Muscle layer of duodenum (tissue), 2 donors: ENCODE data around the gene BBLN.

ENCODE experiments used
- H3K27ac ChIP-seq: one replicate; pipeline ENCODE4 v1.7.0; 2013; ENCODE audit warnings: mild to moderate bottlenecking, low read length
- H3K27me3 ChIP-seq: one replicate; pipeline ENCODE4 v1.7.0; 2013; ENCODE audit warnings: low read depth, mild to moderate bottlenecking, control low read depth, low read length
- H3K36me3 ChIP-seq, 2 donors: one replicate each; pipeline ENCODE4 v1.7.0; 2013; ENCODE audit warnings: low read length in 2 of 2, control low read depth in 1 of 2, mild to moderate bottlenecking in 1 of 2; ENCODE audit not compliant: insufficient read depth in 2 of 2, control insufficient read depth in 1 of 2
- H3K4me1 ChIP-seq, 2 donors: one replicate each; pipeline ENCODE4 v1.7.0; 2013; ENCODE audit warnings: low read length in 2 of 2, mild to moderate bottlenecking in 2 of 2, control low read depth in 1 of 2, moderate library complexity in 1 of 2; ENCODE audit not compliant: insufficient read depth in 2 of 2, control insufficient read depth in 1 of 2
- H3K4me3 ChIP-seq, 2 donors: one replicate each; pipeline ENCODE4 v1.7.0; 2013; ENCODE audit warnings: low read length in 2 of 2, low read depth in 1 of 2, mild to moderate bottlenecking in 1 of 2
- H3K9me3 ChIP-seq, 2 donors: one replicate each; pipeline ENCODE4 v1.7.0; 2013; ENCODE audit warnings: low read length in 2 of 2, control low read depth in 1 of 2, mild to moderate bottlenecking in 1 of 2; ENCODE audit not compliant: control insufficient read depth in 1 of 2
- donor health status: healthy.

Gene BBLN

DNA sequence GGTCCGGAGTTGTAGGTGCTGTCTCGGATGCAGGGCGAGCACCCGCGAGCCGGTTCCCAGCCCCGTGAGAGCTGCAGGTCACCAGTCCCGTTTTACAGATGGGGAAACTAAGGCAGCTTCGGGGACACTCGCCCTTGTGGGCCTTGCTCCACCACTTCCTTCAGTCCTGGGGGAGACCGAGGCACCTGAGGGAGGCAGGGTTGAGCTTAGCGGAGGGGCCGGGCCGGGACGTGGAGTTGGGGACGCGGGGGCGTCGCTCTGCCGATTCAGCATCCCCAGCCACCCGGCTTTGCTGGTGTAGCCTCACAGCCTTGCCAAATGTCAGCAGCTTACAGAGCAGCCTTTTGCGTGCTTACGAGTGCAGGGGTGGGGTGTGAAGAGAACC lies 530 bp downstream of the BBLN start:
- H3K36me3 ChIP-seq, result peaks cover 17 to 27% of the 10 kb centered on the region in 2 donors
- H3K27ac ChIP-seq, result no peak overlapping the region
- H3K9me3 ChIP-seq, result no peaks in the 10 kb centered on the region
- H3K27me3 ChIP-seq, result no peaks in the 10 kb centered on the region
- H3K4me3 ChIP-seq, result peak overlapping the region; percentile 77
- H3K4me1 ChIP-seq, result peaks cover 4 to 12% of the 10 kb centered on the region in 2 donors

DNA sequence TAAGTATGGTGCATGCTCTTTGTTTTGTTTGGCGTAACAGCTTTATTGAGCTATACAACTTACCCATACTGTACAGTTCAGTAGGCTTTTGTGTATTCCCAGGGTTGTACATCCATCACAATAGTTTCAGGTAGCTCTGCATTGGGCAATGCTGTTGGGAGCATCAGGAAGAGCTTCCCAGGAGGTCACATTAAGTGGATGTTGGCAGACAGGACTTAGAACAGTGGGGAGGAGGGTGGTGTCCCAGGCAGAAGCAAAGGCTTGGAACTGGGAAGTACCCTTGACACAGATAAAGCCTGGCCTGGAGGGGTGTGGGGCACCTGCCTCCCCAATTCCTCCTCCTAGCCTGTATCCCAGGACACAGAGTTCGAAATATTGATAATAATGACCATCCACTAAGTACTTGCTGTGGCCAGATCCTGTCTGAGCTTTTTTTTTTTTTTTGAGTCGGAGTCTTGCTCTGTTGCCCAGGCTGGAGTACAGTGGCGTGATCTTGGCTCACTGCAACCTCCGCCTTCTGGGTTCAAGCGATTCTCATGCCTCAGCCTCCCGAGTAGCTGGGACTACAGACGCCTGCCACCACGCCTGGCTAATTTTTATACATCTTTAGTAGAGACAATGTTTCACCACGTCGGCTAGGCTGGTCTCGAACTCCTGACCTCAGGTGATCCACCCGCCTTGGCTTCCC lies 1.3 kb downstream of the BBLN start:
- Histone ChIP-seq H3K9me3 (no peaks in the 10 kb centered on the region), H3K36me3 (peaks cover 17 to 35% of the 10 kb centered on the region in 2 donors), H3K27ac (no peak overlapping the region), H3K27me3 (no peaks in the 10 kb centered on the region), H3K4me1 (peaks cover 4 to 12% of the 10 kb centered on the region in 2 donors), H3K4me3 (peak overlapping the region; percentile 77)

GRCh38 chr9:128162215-128163026 lies 2.4 kb downstream of the BBLN start:
- H3K27ac ChIP-seq, result no peak overlapping the region
- no peaks in the 10 kb centered on the region for H3K27me3 ChIP-seq
- peaks cover 4 to 12% of the 10 kb centered on the region in 2 donors for H3K4me1 ChIP-seq
- no peak overlapping the region for H3K4me3 ChIP-seq
- H3K36me3 ChIP-seq, result peaks cover 26 to 45% of the 10 kb centered on the region in 2 donors
- no peaks in the 10 kb centered on the region for H3K9me3 ChIP-seq

- Histone ChIP-seq H3K4me1 (peaks cover 4 to 12% of the 10 kb centered on the region in 2 donors), H3K9me3 (no peaks in the 10 kb centered on the region), H3K27ac (no peak overlapping the region), H3K36me3 (peaks cover 29 to 52% of the 10 kb centered on the region in 2 donors), H3K27me3 (no peaks in the 10 kb centered on the region), H3K4me3 (no peak overlapping the region)
Measured at GRCh38 chr9:128163027-128163515, 3.0 kb downstream of the BBLN start.

DNA sequence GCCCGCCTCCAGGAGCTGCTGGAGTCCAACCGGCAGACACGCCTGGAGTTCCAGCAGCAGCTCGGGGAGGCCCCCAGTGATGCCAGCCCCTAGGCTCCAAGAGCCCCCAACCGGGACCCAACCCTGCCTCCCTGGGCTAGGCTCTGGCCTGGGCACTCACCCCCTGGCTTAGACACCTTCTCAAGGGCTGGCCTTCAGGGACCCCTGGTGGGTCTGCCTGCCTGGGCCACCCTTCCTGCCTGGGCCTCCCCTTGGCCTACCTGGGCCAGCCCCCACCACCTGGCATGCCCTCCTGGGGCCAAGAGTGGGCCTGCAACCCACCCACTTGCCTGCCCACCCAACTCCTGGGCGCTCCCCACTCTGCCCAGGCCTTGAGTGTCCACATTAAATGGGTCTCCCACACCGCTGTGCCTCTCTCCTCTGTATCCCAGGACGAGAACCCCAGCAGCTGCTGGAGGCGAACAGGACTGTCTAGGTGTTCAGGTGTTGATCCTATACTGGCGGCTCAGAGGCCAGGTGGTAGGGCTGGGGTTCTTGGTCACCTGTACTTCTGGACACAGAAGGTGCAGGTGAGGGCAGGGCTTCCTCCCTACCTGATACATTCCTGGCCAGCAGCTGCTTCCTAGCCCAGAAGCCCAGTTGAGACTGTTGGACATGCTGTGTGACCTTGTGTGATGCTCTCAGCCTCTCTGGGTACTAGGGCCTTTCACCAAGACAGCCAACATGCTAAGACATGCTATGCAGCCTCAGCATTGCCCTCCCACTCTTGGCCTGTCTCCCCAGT lies 3.6 kb downstream of the BBLN start:
- Histone ChIP-seq H3K9me3 (no peaks in the 10 kb centered on the region), H3K4me3 (no peak overlapping the region), H3K4me1 (peaks cover 4 to 12% of the 10 kb centered on the region in 2 donors), H3K36me3 (peaks cover 33 to 57% of the 10 kb centered on the region in 2 donors), H3K27me3 (no peaks in the 10 kb centered on the region), H3K27ac (no peak overlapping the region)

DNA sequence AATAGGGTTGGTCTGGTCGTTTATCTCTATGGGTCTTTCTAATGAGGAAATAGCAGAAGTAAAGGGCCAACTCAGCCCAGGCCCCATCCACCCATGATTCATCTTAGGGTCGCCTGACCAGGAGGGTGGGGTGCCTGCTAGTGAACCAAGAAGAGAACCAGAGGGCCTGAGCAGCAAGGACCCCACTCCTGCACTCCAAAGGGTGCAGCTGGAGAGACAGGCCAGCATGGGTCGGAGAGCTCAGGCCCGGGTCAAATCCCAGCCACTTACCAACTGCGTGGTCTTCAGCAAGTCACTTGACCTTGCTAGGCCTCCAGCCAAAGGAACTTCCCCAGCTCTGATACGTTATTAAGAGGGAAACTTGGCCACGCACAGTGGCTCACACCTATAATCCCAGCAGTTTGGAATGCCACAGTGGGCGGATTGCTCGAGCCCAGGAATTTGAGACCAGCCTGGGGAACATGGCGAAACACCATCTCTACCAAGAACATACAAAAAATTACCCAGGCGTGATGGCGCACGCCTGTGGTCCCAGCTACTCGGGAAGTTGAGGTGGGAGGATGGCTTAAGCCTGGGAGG lies 4.3 kb downstream of the BBLN start:
- H3K4me1 ChIP-seq, result peaks cover 4 to 12% of the 10 kb centered on the region in 2 donors
- H3K27ac ChIP-seq, result no peak overlapping the region
- H3K9me3 ChIP-seq, result no peaks in the 10 kb centered on the region
- H3K4me3 ChIP-seq, result no peak overlapping the region
- no peaks in the 10 kb centered on the region for H3K27me3 ChIP-seq
- H3K36me3 ChIP-seq, result peaks cover 40 to 63% of the 10 kb centered on the region in 2 donors

- H3K27me3 ChIP-seq, result no peaks in the 10 kb centered on the region
- H3K4me1 ChIP-seq, result peaks cover 0 to 2% of the 10 kb centered on the region in 2 donors
- no peaks in the 10 kb centered on the region for H3K9me3 ChIP-seq
- no peak overlapping the region for H3K4me3 ChIP-seq
- no peak overlapping the region for H3K27ac ChIP-seq
- H3K36me3 ChIP-seq, result peaks cover 49 to 77% of the 10 kb centered on the region in 2 donors
Measured at GRCh38 chr9:128166169-128166568, 6.1 kb downstream of the BBLN start.

- H3K9me3 ChIP-seq, result no peaks in the 10 kb centered on the region
Measured at GRCh38 chr9:128167209-128167608, 7.1 kb downstream of the BBLN start.

GRCh38 chr9:128168731-128169308 lies 8.8 kb downstream of the BBLN start:
- no peaks in the 10 kb centered on the region for H3K9me3 ChIP-seq
- H3K27ac ChIP-seq, result no peak overlapping the region
- H3K27me3 ChIP-seq, result no peaks in the 10 kb centered on the region
- H3K4me1 ChIP-seq, result no peaks in the 10 kb centered on the region
- H3K36me3 ChIP-seq, result peaks cover 36 to 61% of the 10 kb centered on the region in 2 donors
- H3K4me3 ChIP-seq, result no peak overlapping the region

More at GRCh38 chr9:128167209-128167608, 7.1 kb downstream of the BBLN start:
- Histone ChIP-seq H3K4me1 (no peaks in the 10 kb centered on the region), H3K27ac (no peak overlapping the region), H3K4me3 (no peak overlapping the region), H3K36me3 (peaks cover 48 to 77% of the 10 kb centered on the region in 2 donors), H3K27me3 (no peaks in the 10 kb centered on the region)

DNA sequence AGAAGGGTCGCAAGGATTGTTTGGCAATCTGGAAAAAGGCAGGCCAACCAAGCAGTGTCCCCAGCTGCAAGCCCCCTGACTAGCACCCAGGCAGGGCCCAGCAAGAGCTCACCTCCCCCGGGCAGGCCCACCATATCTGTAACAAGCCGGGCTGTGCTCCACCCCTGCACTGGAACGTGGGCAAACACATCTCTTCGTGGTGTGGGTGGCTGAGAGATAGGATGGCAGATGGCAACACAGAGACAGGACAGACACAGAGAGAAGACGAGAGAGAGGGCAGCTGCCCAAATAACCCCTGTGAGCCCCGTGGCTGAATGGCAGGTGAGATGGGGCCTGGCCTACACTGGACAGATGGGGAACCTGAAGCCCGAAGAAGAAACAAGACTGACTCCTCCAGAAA lies 9.4 kb downstream of the BBLN start:
- Histone ChIP-seq H3K36me3 (peaks cover 32 to 61% of the 10 kb centered on the region in 2 donors), H3K9me3 (no peaks in the 10 kb centered on the region), H3K4me1 (no peaks in the 10 kb centered on the region), H3K27me3 (no peaks in the 10 kb centered on the region), H3K27ac (no peak overlapping the region), H3K4me3 (no peak overlapping the region)
